Uterus (tissue), 4 donors: Measurements from ENCODE around the gene PRPF18. TPM values are rescaled to one million over a fixed set of nuclear protein-coding genes. Genes with fewer than 3 reads are reported as not detected.
"Not testable (repeated sequence)": the region's sequence is repeated elsewhere in the genome, so short reads cannot be mapped to it uniquely, and the experiment has no call there.

Experiments used
- DNase-seq, 2 donors: peaks; one replicate each; pipeline ENCODE4 v3.0.0-alpha.2; 2019 to 2020
- H3K27ac ChIP-seq, 2 donors: fragments of 200-600 bp; sonication (generic); 1 replicate in 1 of 2; 2 replicates in 1 of 2; pipeline ENCODE4 v1.5.1; 2016 to 2018
- H3K27me3 ChIP-seq, 2 donors: fragments of 200-600 bp; sonication (generic); one replicate each; pipeline ENCODE4 v1.5.1; 2018 to 2019; ENCODE audit warnings: control low read depth in 1 of 2
- H3K36me3 ChIP-seq, 2 donors: fragments of 200-600 bp; sonication (generic); one replicate each; pipeline ENCODE4 v1.5.1; 2019; ENCODE audit warnings: control low read depth in 1 of 2
- H3K4me1 ChIP-seq, 2 donors: fragments of 200-600 bp; sonication (generic); one replicate each; pipeline ENCODE4 v1.5.1; 2018 to 2019; ENCODE audit warnings: control low read depth in 1 of 2
- H3K4me3 ChIP-seq, 2 donors: fragments of 200-600 bp; sonication (generic); 1 replicate in 1 of 2; 2 replicates in 1 of 2; pipeline ENCODE4 v1.5.1; 2018 to 2019; ENCODE audit warnings: mild to moderate bottlenecking in 1 of 2
- H3K9me3 ChIP-seq, 2 donors: fragments of 200-600 bp; sonication (generic); one replicate each; pipeline ENCODE4 v1.5.1; 2019; ENCODE audit warnings: control low read depth in 1 of 2
- POLR2A ChIP-seq, 2 donors: fragments of 450-650 bp; IDR thresholded peaks; one replicate each; pipeline ENCODE4 v1.6.1; 2016; ENCODE audit warnings: antibody characterized with exemption in 2 of 2, mild to moderate bottlenecking in 1 of 2, moderate library complexity in 1 of 2
- intact Hi-C: fragments of 100-400 bp; cut with DNase I; formaldehyde crosslinking; loops from one replicate; pipeline ENCODE4 v1.15.1; 2023; ENCODE audit warnings: low total_unique reads
- total RNA-seq, 4 donors: library from RNA; depleted of rRNA in 3 of 4; stranded (reverse); fragments of >200 nt in 3 of 4; gene quantifications; one replicate each; pipeline versions ENCODE4 v1.1.0 to v1.2.4, GENCODE V29; 2014 to 2023
- TF ChIP-seq, protein P1 (sequence below), 4 experiments: fragments of 200-600 bp in 2 of 4; fragments of 450-650 bp in 2 of 4; sonication (generic) in 2 of 4; IDR thresholded peaks; one replicate each; pipeline ENCODE4 v1.5.1; 2016 to 2019; ENCODE audit warnings: antibody characterized with exemption in 4 of 4, mild to moderate bottlenecking in 2 of 4, moderate library complexity in 1 of 4
- donor health status: DM: yes; HTN: yes; CAD: no.

PRPF18 gene, protein sequence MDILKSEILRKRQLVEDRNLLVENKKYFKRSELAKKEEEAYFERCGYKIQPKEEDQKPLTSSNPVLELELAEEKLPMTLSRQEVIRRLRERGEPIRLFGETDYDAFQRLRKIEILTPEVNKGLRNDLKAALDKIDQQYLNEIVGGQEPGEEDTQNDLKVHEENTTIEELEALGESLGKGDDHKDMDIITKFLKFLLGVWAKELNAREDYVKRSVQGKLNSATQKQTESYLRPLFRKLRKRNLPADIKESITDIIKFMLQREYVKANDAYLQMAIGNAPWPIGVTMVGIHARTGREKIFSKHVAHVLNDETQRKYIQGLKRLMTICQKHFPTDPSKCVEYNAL
- total RNA-seq = 10 to 100 TPM in 3 of 4 donors, 1 to 10 TPM in 1; 5.6 to 61.4 (median 22.5) TPM

DNA sequence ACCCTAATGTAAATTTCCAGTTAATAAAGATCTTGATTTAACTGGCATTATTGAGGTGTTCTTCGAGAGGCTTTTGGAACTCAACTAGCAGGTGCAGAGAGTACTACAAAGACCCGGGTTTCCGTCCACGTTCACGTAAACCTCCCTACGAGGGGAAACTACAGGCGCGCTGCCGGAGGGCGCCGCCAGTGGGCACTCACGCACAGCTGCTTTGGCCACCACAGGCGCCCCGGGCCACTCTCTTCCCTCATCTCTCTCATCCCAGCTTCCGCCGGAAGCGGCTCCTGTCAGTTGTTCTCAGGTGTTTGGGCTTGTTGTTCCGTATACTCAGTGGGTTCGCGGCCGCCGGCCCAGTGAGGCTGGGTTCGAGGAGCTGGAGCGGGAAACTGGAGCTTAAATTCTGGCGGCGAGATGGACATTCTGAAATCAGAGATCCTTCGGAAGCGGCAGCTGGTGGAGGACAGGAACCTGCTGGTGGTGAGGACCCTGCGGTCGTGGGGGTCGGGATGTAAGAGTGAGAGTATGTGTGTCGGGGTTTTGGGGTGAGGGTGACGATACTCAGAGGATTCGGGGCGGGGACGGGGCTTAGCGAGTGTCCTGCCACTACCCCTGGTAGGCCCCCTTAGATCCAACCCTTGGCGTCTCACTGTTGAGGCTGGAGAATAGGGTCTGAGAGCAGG is at the start of gene PRPF18:
TSS of gene PRPF18 (plus strand) at position 290 of the 680 bp plus-strand sequence. CDS start at position 412, 122 bp downstream.
- peak; percentile 88 to 92 for DNase-seq
- intact Hi-C loops = no loop called here

DNA sequence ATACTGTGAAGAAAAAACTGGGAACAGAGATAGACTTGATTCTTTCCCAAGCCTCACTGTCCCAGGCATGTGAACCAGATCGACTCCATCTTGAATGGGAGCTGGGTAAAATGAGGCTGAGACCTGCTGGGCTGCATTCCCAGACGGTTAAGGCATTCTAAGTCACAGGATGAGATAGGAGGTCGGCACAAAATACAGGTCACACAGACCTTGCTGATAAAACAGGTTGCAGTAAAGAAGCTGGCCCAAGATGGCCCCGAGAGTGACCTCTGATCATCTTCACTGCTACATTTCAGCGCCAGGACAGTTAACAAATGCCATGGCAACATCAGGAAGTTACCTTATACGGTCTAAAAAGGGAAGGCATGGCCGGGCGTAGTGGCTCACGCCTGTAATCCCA is 48.8 kb upstream of the PRPF18 start:
- H3K27ac ChIP-seq, H3K9me3 ChIP-seq, intact Hi-C loops, H3K36me3 ChIP-seq, H3K4me3 ChIP-seq, H3K4me1 ChIP-seq, H3K27me3 ChIP-seq, DNase-seq: not testable (repeated sequence)

More for the DNA sequence above, at the start of gene PRPF18:
- TF ChIP-seq, protein P1, sequence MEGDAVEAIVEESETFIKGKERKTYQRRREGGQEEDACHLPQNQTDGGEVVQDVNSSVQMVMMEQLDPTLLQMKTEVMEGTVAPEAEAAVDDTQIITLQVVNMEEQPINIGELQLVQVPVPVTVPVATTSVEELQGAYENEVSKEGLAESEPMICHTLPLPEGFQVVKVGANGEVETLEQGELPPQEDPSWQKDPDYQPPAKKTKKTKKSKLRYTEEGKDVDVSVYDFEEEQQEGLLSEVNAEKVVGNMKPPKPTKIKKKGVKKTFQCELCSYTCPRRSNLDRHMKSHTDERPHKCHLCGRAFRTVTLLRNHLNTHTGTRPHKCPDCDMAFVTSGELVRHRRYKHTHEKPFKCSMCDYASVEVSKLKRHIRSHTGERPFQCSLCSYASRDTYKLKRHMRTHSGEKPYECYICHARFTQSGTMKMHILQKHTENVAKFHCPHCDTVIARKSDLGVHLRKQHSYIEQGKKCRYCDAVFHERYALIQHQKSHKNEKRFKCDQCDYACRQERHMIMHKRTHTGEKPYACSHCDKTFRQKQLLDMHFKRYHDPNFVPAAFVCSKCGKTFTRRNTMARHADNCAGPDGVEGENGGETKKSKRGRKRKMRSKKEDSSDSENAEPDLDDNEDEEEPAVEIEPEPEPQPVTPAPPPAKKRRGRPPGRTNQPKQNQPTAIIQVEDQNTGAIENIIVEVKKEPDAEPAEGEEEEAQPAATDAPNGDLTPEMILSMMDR (IDR thresholded peaks at IDR 0.05) = peak; percentile 94 to 99 (median 96)
- TF ChIP-seq POLR2A (IDR thresholded peaks at IDR 0.05) = peak in 1 of 2 donors; percentile 14
- Histone ChIP-seq H3K27me3 (no peaks in the 10 kb centered on the region), H3K27ac (peak within 1 kb of the TSS; percentile 40 to 60), H3K4me1 (peaks cover 0 to 8% of the 10 kb centered on the region in 2 donors), H3K4me3 (peak within 1 kb of the TSS; percentile 71 to 90), H3K36me3 (no peaks in the 10 kb centered on the region), H3K9me3 (no peaks in the 10 kb centered on the region)

DNA sequence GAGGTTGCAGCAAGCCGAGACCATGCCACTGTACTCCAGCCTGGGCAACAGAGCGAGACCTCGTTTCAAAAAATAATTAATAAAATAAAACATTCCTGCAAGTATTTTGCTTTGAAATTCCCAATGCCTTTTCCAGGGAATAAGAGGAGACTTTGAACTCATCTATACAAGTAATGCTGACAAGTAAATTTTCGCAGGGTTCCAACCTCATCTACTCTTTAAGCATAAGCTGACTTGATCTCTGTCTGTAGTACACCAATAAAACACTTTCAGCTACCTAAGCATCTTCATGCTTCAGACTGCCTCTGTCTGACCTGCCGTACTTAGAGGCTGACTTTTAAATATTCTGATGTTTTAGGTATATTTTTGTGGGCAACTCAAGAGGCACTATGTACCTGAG is 44.2 kb upstream of the PRPF18 start:
- H3K4me3 ChIP-seq = no peak overlapping the region
- H3K27ac ChIP-seq = no peak overlapping the region
- no peak for TF ChIP-seq POLR2A (IDR thresholded peaks at IDR 0.05)
- TF ChIP-seq, protein P1 (IDR thresholded peaks at IDR 0.05) = no peak
- no peaks in the 10 kb centered on the region for H3K36me3 ChIP-seq
- H3K4me1 ChIP-seq = no peaks in the 10 kb centered on the region
- no peaks in the 10 kb centered on the region for H3K9me3 ChIP-seq
- intact Hi-C loops = no loop called here
- no peaks in the 10 kb centered on the region for H3K27me3 ChIP-seq
- DNase-seq = no peak

DNA sequence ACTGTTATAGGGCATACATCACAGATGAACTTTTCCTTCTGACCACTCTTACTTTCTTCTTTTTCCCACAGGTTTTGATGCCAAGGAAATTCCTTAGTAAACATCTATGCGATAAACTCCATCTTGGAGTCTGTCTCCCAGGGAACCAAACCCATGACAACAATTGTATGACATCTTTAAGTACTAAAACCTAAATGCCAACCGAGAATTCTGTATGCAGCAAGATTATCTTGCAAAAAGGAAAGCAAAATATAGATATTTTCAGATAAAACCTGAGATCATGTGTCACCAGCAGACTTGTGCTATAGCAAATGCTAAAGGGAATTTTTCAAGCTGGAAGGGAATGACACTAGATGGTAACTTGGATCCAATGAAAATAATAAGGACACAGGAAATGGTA is 36.0 kb upstream of the PRPF18 start:
- no peaks in the 10 kb centered on the region for H3K9me3 ChIP-seq
- DNase-seq = no peak
- H3K4me3 ChIP-seq = no peak overlapping the region
- H3K27me3 ChIP-seq = no peaks in the 10 kb centered on the region
- intact Hi-C loops = no loop called here
- no peak overlapping the region for H3K27ac ChIP-seq
- no peak for TF ChIP-seq POLR2A (IDR thresholded peaks at IDR 0.05)
- TF ChIP-seq, protein P1 (IDR thresholded peaks at IDR 0.05) = no peak
- no peaks in the 10 kb centered on the region for H3K36me3 ChIP-seq
- H3K4me1 ChIP-seq = no peaks in the 10 kb centered on the region

DNA sequence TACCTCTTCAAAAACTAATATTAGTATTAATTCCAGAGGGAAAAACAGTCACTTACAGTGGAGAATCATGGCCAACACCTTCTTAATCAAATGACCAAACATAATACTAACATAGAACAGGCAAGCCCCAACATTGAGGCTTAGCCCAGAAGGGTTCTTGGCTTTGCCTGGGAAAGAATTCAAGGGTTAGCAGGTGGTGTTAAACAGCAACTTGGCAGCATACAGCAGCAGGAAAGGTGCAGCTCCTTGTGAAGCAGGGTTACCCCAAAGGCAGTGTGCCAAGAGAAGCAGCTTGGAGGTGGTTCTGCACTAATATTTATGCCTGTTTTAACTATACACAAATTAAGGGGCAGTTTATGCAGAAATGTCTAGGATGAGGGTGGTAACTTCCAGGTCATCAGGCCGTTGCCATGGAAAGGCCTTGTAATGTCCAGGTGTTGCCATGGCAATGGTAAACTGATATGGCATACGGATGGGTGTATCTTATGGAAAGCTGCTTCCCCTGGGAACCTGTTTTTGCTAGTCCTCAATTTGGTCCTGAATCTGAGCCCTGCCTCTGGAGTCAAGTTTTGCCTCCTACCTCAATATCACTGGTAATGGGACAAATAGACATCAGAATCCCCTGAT is 30.8 kb upstream of the PRPF18 start:
- intact Hi-C loops = no loop called here
- Histone ChIP-seq H3K36me3 (no peaks in the 10 kb centered on the region), H3K4me1 (no peaks in the 10 kb centered on the region), H3K27ac (no peak overlapping the region), H3K9me3 (no peaks in the 10 kb centered on the region), H3K27me3 (no peaks in the 10 kb centered on the region), H3K4me3 (no peak overlapping the region)
- DNase-seq = no peak
- TF ChIP-seq POLR2A (IDR thresholded peaks at IDR 0.05) = no peak
- TF ChIP-seq, protein P1 (IDR thresholded peaks at IDR 0.05) = no peak
